ENCODE results near the gene OR6K2.
"Not testable (repeated sequence)": the region's sequence is repeated elsewhere in the genome, so short reads cannot be mapped to it uniquely, and the experiment has no call there.

Gene OR6K2

GRCh38 chr1:158700552-158700951 is at the start of gene OR6K2:
OR6K2 (minus strand) TSS chr1:158700652; CDS start chr1:158700652, 0 bp downstream.
- DNase-seq: no peak

GRCh38 chr1:158735848-158736247 is 35.4 kb upstream of the OR6K2 start:
- no peak for DNase-seq

GRCh38 chr1:158732524-158732923 is 32.1 kb upstream of the OR6K2 start:
- DNase-seq: no peak

GRCh38 chr1:158731707-158732106 is 31.3 kb upstream of the OR6K2 start:
- no peak for DNase-seq

GRCh38 chr1:158730453-158730852 is 30.0 kb upstream of the OR6K2 start:
- no peak for DNase-seq

- no peak for DNase-seq
Measured at GRCh38 chr1:158728510-158729225, 28.2 kb upstream of the OR6K2 start.

- no peak for DNase-seq
Measured at GRCh38 chr1:158724442-158724841, 24.0 kb upstream of the OR6K2 start.

- no peak for DNase-seq
Measured at GRCh38 chr1:158720620-158721019, 20.2 kb upstream of the OR6K2 start, which contains the start of gene OR6K3. OR6K3 (minus strand) TSS chr1:158720720; CDS start chr1:158718115, 2,605 bp downstream.

GRCh38 chr1:158719664-158720063 is 19.2 kb upstream of the OR6K2 start:
- no peak for DNase-seq

GRCh38 chr1:158717344-158717743 is 16.9 kb upstream of the OR6K2 start:
- no peak for DNase-seq

GRCh38 chr1:158716335-158716734 is 15.9 kb upstream of the OR6K2 start:
- no peak for DNase-seq

- no peak for DNase-seq
Measured at GRCh38 chr1:158714754-158715153, 14.3 kb upstream of the OR6K2 start.

- DNase-seq: no peak
Measured at GRCh38 chr1:158711098-158711497, 10.6 kb upstream of the OR6K2 start.

- DNase-seq: no peak
Measured at GRCh38 chr1:158706096-158706495, 5.6 kb upstream of the OR6K2 start.

- DNase-seq: no peak
Measured at GRCh38 chr1:158694596-158694995, 5.9 kb downstream of the OR6K2 start.

- DNase-seq: no peak
Measured at GRCh38 chr1:158692356-158692755, 8.1 kb downstream of the OR6K2 start.

GRCh38 chr1:158691907-158692306 is 8.5 kb downstream of the OR6K2 start:
- DNase-seq: no peak

- DNase-seq: not testable (repeated sequence)
Measured at GRCh38 chr1:158691149-158691548, 9.3 kb downstream of the OR6K2 start.

- DNase-seq: no peak
Measured at GRCh38 chr1:158689875-158690274, 10.6 kb downstream of the OR6K2 start.

GRCh38 chr1:158689110-158689509 is 11.3 kb downstream of the OR6K2 start:
- DNase-seq: no peak

- DNase-seq: not testable (repeated sequence)
Measured at GRCh38 chr1:158688343-158688742, 12.1 kb downstream of the OR6K2 start.

- no peak for DNase-seq
Measured at GRCh38 chr1:158687037-158687436, 13.4 kb downstream of the OR6K2 start.

- no peak for DNase-seq
Measured at GRCh38 chr1:158686111-158687009, 14.1 kb downstream of the OR6K2 start, which contains the start of gene SPTA1. SPTA1 (minus strand) TSS chr1:158686715; CDS start chr1:158686517, 198 bp downstream.

- no peak for DNase-seq
Measured at GRCh38 chr1:158685085-158685484, 15.4 kb downstream of the OR6K2 start.
